ENCODE results near the gene TMEM131.

- no peak for TF ChIP-seq CTCF (conservative IDR thresholded peaks at IDR 0.05)
- no peak for TF ChIP-seq EZH2 (IDR thresholded peaks at IDR 0.05; ENCODE audit: low read depth)
Measured at GRCh38 chr2:97733341-97734035, 262.3 kb downstream of the TMEM131 start.

Data from PC-9 (cell line).